ENCODE measurements around the gene LIX1L. TPM values are rescaled to one million over a fixed set of nuclear protein-coding genes. Genes with fewer than 3 reads are reported as not detected.
A peak's percentile ranks its signal among the peaks of the same experiment; 100 is the strongest.

The LIX1L gene
- total and polyA plus RNA-seq, 2 donors (not counting 3 experiments of a cell fraction or from before 2014, with no cell fraction given), result 54.9 to 56.4 TPM

DNA sequence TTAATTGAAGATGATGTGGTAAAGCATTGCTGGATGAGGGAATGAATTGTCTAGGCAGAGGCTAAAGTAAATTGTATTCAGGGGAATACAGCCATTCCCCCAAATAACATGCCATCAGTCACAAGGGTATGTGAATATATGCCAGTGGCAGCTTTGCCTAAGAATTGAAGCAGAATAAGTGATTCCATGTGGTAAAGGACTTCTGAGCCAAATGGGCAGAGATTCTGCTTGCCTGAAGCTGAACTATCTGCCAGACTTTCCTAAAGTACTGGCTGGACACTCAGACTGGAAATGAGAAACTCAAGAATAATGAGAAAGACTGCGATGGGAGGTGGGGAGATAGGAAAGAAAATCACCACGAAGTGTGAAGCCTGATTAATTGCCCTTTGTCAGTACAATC lies 2.4 kb downstream of the LIX1L start:
- POLR2A ChIA-PET, result interaction anchor here (0.8 to 1.1 kb wide), 2 partner anchors 9 to 19 kb away, joined by 3 read pairs; partner anchors contain the start of genes ANKRD34A and POLR3GL
- peak overlapping the region; percentile 60 for H2AFZ ChIP-seq (ENCODE audit: low read depth, low read length)
- peak overlapping the region; percentile 96 for H3K27ac ChIP-seq (ENCODE audit: insufficient read depth, low read depth, low read length)
- H3K4me1 ChIP-seq (ENCODE audit: control insufficient read depth, extremely low read depth, insufficient read depth, low read length), result peaks cover 33% of the 10 kb centered on the region
- H3K9me1 ChIP-seq (replicated peaks; ENCODE audit: control insufficient read depth, extremely low read depth, insufficient read depth, low read length), result no peaks in the 10 kb centered on the region
- FAIRE-seq, result no peak
- DNase-seq (ENCODE audit: low read depth, low spot score), result peak; percentile 23
- no peaks in the 10 kb centered on the region for H3K9me3 ChIP-seq (replicated peaks; ENCODE audit: control insufficient read depth, insufficient read depth, low read length)
- peak overlapping the region; percentile 94 for H3K4me2 ChIP-seq (ENCODE audit: insufficient read depth, low read length)
- H3K79me2 ChIP-seq (ENCODE audit: control insufficient read depth, insufficient read depth, low read length), result peaks cover 64% of the 10 kb centered on the region
- peak overlapping the region in 1 of 3 experiments; percentile 87 for H3K4me3 ChIP-seq (replicated peaks in 1 of 3; ENCODE audit: insufficient read depth in 1 of 3, low read depth in 1 of 3, low read length in 3 of 3)
- no TSS peak for BruUV-seq (replicated peaks)
- dilution Hi-C loops (cut with MboI; ENCODE audit: extremely low pct_ligation_motif_present, low sequenced_read_pairs) (no loop called here), intact Hi-C loops (cut with micrococcal nuclease) (loop anchor here (5.0 kb wide), 1 partner anchor 48 kb away; no protein-coding TSS in a partner anchor)
- no peaks in the 10 kb centered on the region for H4K20me1 ChIP-seq (replicated peaks; ENCODE audit: control insufficient read depth, extremely low read depth, insufficient read depth, low read length)
- H3K36me3 ChIP-seq (ENCODE audit: control insufficient read depth in 2 of 2, extremely low read depth in 1 of 2, insufficient read depth in 2 of 2, low read length in 2 of 2), result no peaks in the 10 kb centered on the region
- CTCF ChIA-PET, result interaction anchor here (1.2 to 2.2 kb wide), 4 partner anchors 9 to 110 kb away, joined by 3 to 7 read pairs (median 4); partner anchors contain the start of genes NUDT17 and RBM8A
- no peaks in the 10 kb centered on the region for H3K27me3 ChIP-seq (ENCODE audit: control insufficient read depth in 2 of 2, insufficient read depth in 2 of 2, low read length in 2 of 2)
- peak overlapping the region; percentile 86 for H3K9ac ChIP-seq (replicated peaks; ENCODE audit: extremely low read depth, insufficient read depth, low read length)
- no peak for TF ChIP-seq JUN (IDR thresholded peaks at IDR 0.05; ENCODE audit: borderline replicate concordance, insufficient read depth, insufficient read length, low read depth)
- TF ChIP-seq MYC (IDR thresholded peaks at IDR 0.05; ENCODE audit: low read depth, low read length), result no peak
- TF ChIP-seq POLR2AphosphoS5 (IDR thresholded peaks at IDR 0.05; ENCODE audit: insufficient read depth, low read depth, low read length), result no peak
- TF ChIP-seq, protein P1, sequence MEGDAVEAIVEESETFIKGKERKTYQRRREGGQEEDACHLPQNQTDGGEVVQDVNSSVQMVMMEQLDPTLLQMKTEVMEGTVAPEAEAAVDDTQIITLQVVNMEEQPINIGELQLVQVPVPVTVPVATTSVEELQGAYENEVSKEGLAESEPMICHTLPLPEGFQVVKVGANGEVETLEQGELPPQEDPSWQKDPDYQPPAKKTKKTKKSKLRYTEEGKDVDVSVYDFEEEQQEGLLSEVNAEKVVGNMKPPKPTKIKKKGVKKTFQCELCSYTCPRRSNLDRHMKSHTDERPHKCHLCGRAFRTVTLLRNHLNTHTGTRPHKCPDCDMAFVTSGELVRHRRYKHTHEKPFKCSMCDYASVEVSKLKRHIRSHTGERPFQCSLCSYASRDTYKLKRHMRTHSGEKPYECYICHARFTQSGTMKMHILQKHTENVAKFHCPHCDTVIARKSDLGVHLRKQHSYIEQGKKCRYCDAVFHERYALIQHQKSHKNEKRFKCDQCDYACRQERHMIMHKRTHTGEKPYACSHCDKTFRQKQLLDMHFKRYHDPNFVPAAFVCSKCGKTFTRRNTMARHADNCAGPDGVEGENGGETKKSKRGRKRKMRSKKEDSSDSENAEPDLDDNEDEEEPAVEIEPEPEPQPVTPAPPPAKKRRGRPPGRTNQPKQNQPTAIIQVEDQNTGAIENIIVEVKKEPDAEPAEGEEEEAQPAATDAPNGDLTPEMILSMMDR (IDR thresholded peaks at IDR 0.05; ENCODE audit: extremely low read depth in 1 of 2, insufficient read depth in 1 of 2, low read depth in 1 of 2, low read length in 2 of 2), result no peak

- POLR2A ChIA-PET, result interaction anchor here (1.0 kb wide), 1 partner anchor 11 kb away, joined by 3 read pairs; the partner anchor contains the start of genes ANKRD34A and POLR3GL
- DNase-seq (ENCODE audit: low read depth, low spot score), result no peak
- Histone ChIP-seq H3K9me1 (replicated peaks; ENCODE audit: control insufficient read depth, extremely low read depth, insufficient read depth, low read length) (no peaks in the 10 kb centered on the region), H3K36me3 (ENCODE audit: control insufficient read depth in 2 of 2, extremely low read depth in 1 of 2, insufficient read depth in 2 of 2, low read length in 2 of 2) (no peaks in the 10 kb centered on the region), H3K79me2 (ENCODE audit: control insufficient read depth, insufficient read depth, low read length) (peaks cover 76% of the 10 kb centered on the region), H3K9me3 (replicated peaks; ENCODE audit: control insufficient read depth, insufficient read depth, low read length) (no peaks in the 10 kb centered on the region), H3K4me1 (ENCODE audit: control insufficient read depth, extremely low read depth, insufficient read depth, low read length) (peaks cover 33% of the 10 kb centered on the region), H2AFZ (ENCODE audit: low read depth, low read length) (no peak overlapping the region), H3K4me3 (replicated peaks in 1 of 3; ENCODE audit: insufficient read depth in 1 of 3, low read depth in 1 of 3, low read length in 3 of 3) (no peak overlapping the region), H3K27ac (ENCODE audit: insufficient read depth, low read depth, low read length) (no peak overlapping the region), H3K9ac (replicated peaks; ENCODE audit: extremely low read depth, insufficient read depth, low read length) (no peak overlapping the region), H3K4me2 (ENCODE audit: insufficient read depth, low read length) (no peak overlapping the region), H3K27me3 (ENCODE audit: control insufficient read depth in 2 of 2, insufficient read depth in 2 of 2, low read length in 2 of 2) (no peaks in the 10 kb centered on the region), H4K20me1 (replicated peaks; ENCODE audit: control insufficient read depth, extremely low read depth, insufficient read depth, low read length) (no peaks in the 10 kb centered on the region)
- intact Hi-C loops (cut with micrococcal nuclease) (no loop called here), dilution Hi-C loops (cut with MboI; ENCODE audit: extremely low pct_ligation_motif_present, low sequenced_read_pairs) (no loop called here)
- FAIRE-seq, result no peak
- CTCF ChIA-PET, result interaction anchor here (1.0 to 1.1 kb wide), 2 partner anchors 12 to 24 kb away, joined by 3 to 4 read pairs; no protein-coding TSS in a partner anchor
- TF ChIP-seq, protein P1 (IDR thresholded peaks at IDR 0.05; ENCODE audit: extremely low read depth in 1 of 2, insufficient read depth in 1 of 2, low read depth in 1 of 2, low read length in 2 of 2), result no peak
- TF ChIP-seq POLR2A (IDR thresholded peaks at IDR 0.05; ENCODE audit: low read depth, low read length), result no peak
- no peak for TF ChIP-seq EZH2 (IDR thresholded peaks at IDR 0.05; ENCODE audit: borderline replicate concordance, low read depth, low read length, severe bottlenecking)
- TF ChIP-seq GATA2 (IDR thresholded peaks at IDR 0.05; ENCODE audit: insufficient read depth, insufficient read length, low read depth, low read length), result no peak
- TF ChIP-seq FOS (IDR thresholded peaks at IDR 0.05; ENCODE audit: borderline replicate concordance, insufficient read depth, low read length), result no peak
- TF ChIP-seq JUN (IDR thresholded peaks at IDR 0.05; ENCODE audit: borderline replicate concordance, insufficient read depth, insufficient read length, low read depth), result no peak
- TF ChIP-seq POLR2AphosphoS5 (IDR thresholded peaks at IDR 0.05; ENCODE audit: insufficient read depth, low read depth, low read length), result no peak
- TF ChIP-seq MYC (IDR thresholded peaks at IDR 0.05; ENCODE audit: low read depth, low read length), result no peak
- TF ChIP-seq MAX (IDR thresholded peaks at IDR 0.05; ENCODE audit: insufficient read depth, insufficient read length), result no peak
- BruUV-seq (replicated peaks), result no TSS peak
Measured at GRCh38 chr1:145953861-145954260, 4.0 kb downstream of the LIX1L start.
